Endothelial cell of umbilical vein (primary cell): Measurements from ENCODE around the gene CCDC171. TPM values are rescaled to one million over a fixed set of nuclear protein-coding genes. Genes with fewer than 3 reads are reported as not detected.

Source experiments
- BruUV-seq: library from RNA; stranded (reverse); fragments of 400-500 nt; replicated peaks from 2 replicates; lab custom pipeline; 2021; lab: Mats Ljungman, UMichigan
- CTCF ChIA-PET: fragments of 300-600, 350-600 bp; sonication (Branson Sonifier 250); formaldehyde crosslinking; loops from one replicate; lab custom pipeline; 2021; ENCODE audit warnings: antibody characterized with exemption, inconsistent platforms; lab: Charles Lee
- POLR2A ChIA-PET: fragments of 300-600, 350-600 bp; sonication (Branson Sonifier 250); formaldehyde crosslinking; loops from one replicate; lab custom pipeline; 2021; ENCODE audit warnings: antibody characterized with exemption, inconsistent platforms; lab: Charles Lee
- DNase-seq: peaks from one replicate; pipeline ENCODE4 v3.0.0-alpha.2; 2011; ENCODE audit warnings: low read depth, low spot score
- FAIRE-seq: peaks from 2 replicates; lab custom pipeline; 2011; peaks lifted over from hg19 to GRCh38; lab: Jason Lieb, UNC
- H2AFZ ChIP-seq: 2 replicates; pipeline ENCODE4 v1.6.0; 2012; ENCODE audit warnings: low read depth, low read length, control low read depth, inconsistent platforms
- H3K27ac ChIP-seq: 2 replicates; pipeline ENCODE4 v1.5.1; 2011; ENCODE audit warnings: low read depth, mild to moderate bottlenecking, control low read depth, low read length, moderate library complexity; ENCODE audit not compliant: insufficient read depth
- H3K27me3 ChIP-seq, 2 experiments: 2 replicates each; pipeline versions ENCODE4 v1.6.0 to v1.6.1; 2011; ENCODE audit warnings: low read length in 2 of 2, mixed read lengths in 1 of 2; ENCODE audit not compliant: control insufficient read depth in 2 of 2, insufficient read depth in 2 of 2
- H3K36me3 ChIP-seq, 2 experiments: 2 replicates in 1 of 2; 3 replicates in 1 of 2; pipeline ENCODE4 v1.5.1; 2011; ENCODE audit warnings: low read length in 2 of 2, mild to moderate bottlenecking in 1 of 2, moderate library complexity in 1 of 2; ENCODE audit not compliant: control insufficient read depth in 2 of 2, insufficient read depth in 2 of 2; ENCODE audit errors: extremely low read depth in 1 of 2
- H3K4me1 ChIP-seq: 3 replicates; pipeline ENCODE4 v1.5.1; 2011; ENCODE audit warnings: mild to moderate bottlenecking, low read length; ENCODE audit not compliant: control insufficient read depth, insufficient read depth; ENCODE audit errors: extremely low read depth
- H3K4me2 ChIP-seq: 2 replicates; pipeline ENCODE4 v1.6.1; 2011; ENCODE audit warnings: low read length, control low read depth, mixed read lengths; ENCODE audit not compliant: insufficient read depth
- H3K4me3 ChIP-seq, 3 experiments: fragments of 200-600 bp in 1 of 3; sonication (generic), shearing (Covaris generic) in 1 of 3; replicated peaks in 1 of 3; 2 replicates each; pipeline ENCODE4 v1.5.1; 2011 to 2016; ENCODE audit warnings: control low read depth in 3 of 3, low read length in 3 of 3, mild to moderate bottlenecking in 2 of 3, inconsistent platforms in 1 of 3, low read depth in 1 of 3, moderate library complexity in 1 of 3; ENCODE audit not compliant: insufficient read depth in 1 of 3
- H3K79me2 ChIP-seq: 2 replicates; pipeline ENCODE4 v1.6.0; 2012; ENCODE audit warnings: low read length, inconsistent platforms; ENCODE audit not compliant: control insufficient read depth, insufficient read depth
- H3K9ac ChIP-seq: replicated peaks from 2 replicates; pipeline ENCODE3; 2011; ENCODE audit warnings: low read length, control low read depth; ENCODE audit not compliant: insufficient read depth; ENCODE audit errors: extremely low read depth
- H3K9me1 ChIP-seq: replicated peaks from 3 replicates; pipeline ENCODE4 v1.6.0; 2011; ENCODE audit warnings: mild to moderate bottlenecking, low read length; ENCODE audit not compliant: control insufficient read depth, insufficient read depth; ENCODE audit errors: extremely low read depth
- H3K9me3 ChIP-seq: replicated peaks from 2 replicates; pipeline ENCODE4 v1.5.1; 2012; ENCODE audit warnings: low read length, inconsistent platforms; ENCODE audit not compliant: control insufficient read depth, insufficient read depth
- H4K20me1 ChIP-seq: replicated peaks from 2 replicates; pipeline ENCODE3; 2011; ENCODE audit warnings: mild to moderate bottlenecking, low read length; ENCODE audit not compliant: control insufficient read depth, insufficient read depth; ENCODE audit errors: extremely low read depth
- EZH2 ChIP-seq: IDR thresholded peaks from 2 replicates; pipeline ENCODE4 v1.6.1; 2012; ENCODE audit warnings: borderline replicate concordance, low read depth, mild to moderate bottlenecking, moderate library complexity, low read length, inconsistent platforms; ENCODE audit not compliant: severe bottlenecking
- FOS ChIP-seq: IDR thresholded peaks from 2 replicates; pipeline ENCODE4 v1.6.1; 2011; ENCODE audit warnings: mild to moderate bottlenecking, low read length, moderate library complexity, borderline replicate concordance; ENCODE audit not compliant: insufficient read depth
- GATA2 ChIP-seq: IDR thresholded peaks from 2 replicates; pipeline ENCODE4 v1.7.0; 2011; ENCODE audit warnings: low read depth, mild to moderate bottlenecking, moderate library complexity, mixed read lengths, low read length; ENCODE audit not compliant: insufficient read length, insufficient read depth
- JUN ChIP-seq: IDR thresholded peaks from 2 replicates; pipeline ENCODE4 v1.6.1; 2011; ENCODE audit warnings: borderline replicate concordance, low read depth; ENCODE audit not compliant: insufficient read length, insufficient read depth
- POLR2AphosphoS5 ChIP-seq: IDR thresholded peaks from 2 replicates; pipeline ENCODE4 v1.6.1; 2012; ENCODE audit warnings: low read depth, mild to moderate bottlenecking, control low read depth, low read length, moderate library complexity; ENCODE audit not compliant: insufficient read depth
- dilution Hi-C: fragments of 300-500 bp; cut with MboI; formaldehyde crosslinking; loops from one replicate; pipeline ENCODE4 v1.15.0; 2019; ENCODE audit warnings: low sequenced_read_pairs; ENCODE audit not compliant: extremely low pct_ligation_motif_present
- intact Hi-C: fragments of 100-400 bp; cut with micrococcal nuclease; formaldehyde crosslinking; loops from one replicate; pipeline ENCODE4 v1.10.0; 2022
- polyA plus RNA-seq, 4 experiments: library from polyadenylated mRNA; depleted of rRNA in 3 of 4; stranded (reverse) in 3 of 4; unstranded in 1 of 4; fragments of >200 nt; gene quantifications; 2 replicates each; pipeline versions ENCODE4 v1.2.1 to v1.2.3, GENCODE V29; 2011 to 2012; ENCODE audit warnings: missing spikeins in 1 of 4
- total RNA-seq: library from RNA; stranded (reverse); gene quantifications from 2 replicates; pipeline ENCODE4 v1.2.3, GENCODE V29; 2021
- TF ChIP-seq, protein P1 (sequence below): IDR thresholded peaks from 2 replicates; pipeline ENCODE4 v1.6.1; 2011; ENCODE audit not compliant: insufficient read depth, insufficient read length

The CCDC171 gene
- total and polyA plus RNA-seq, 2 donors (not counting 3 experiments of a cell fraction or from before 2014, with no cell fraction given), result 0.58 to 1.4 TPM

DNA sequence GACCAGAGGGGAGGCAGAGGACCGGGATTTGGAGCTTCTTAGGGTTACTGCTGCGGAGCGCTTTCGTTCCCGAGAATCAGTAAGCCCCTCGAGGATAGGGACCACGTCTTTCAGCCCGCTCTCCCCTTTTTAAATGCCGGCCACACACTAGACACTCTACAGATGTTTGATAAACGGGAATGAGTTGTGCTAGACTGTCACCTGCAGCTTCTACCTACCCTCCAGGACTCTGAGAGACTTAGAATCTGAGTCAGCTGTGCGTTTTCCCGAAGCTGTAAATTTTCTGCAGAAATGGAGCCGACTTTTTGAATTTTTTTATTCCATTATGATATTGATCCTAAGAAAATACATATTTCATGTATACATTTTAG, 670 bp downstream of the CCDC171 start:
- Histone ChIP-seq H3K9me1 (no peaks in the 10 kb centered on the region), H3K4me1 (peaks cover 8% of the 10 kb centered on the region), H3K27me3 (no peaks in the 10 kb centered on the region), H3K9ac (peak overlapping the region; percentile 55), H4K20me1 (no peaks in the 10 kb centered on the region), H2AFZ (peak overlapping the region; percentile 92), H3K79me2 (no peaks in the 10 kb centered on the region), H3K4me2 (peak overlapping the region; percentile 93), H3K4me3 (peak overlapping the region; percentile 40 to 92 (median 79)), H3K36me3 (no peaks in the 10 kb centered on the region), H3K27ac (no peak overlapping the region), H3K9me3 (no peaks in the 10 kb centered on the region)
- BruUV-seq, result no TSS peak
- FAIRE-seq (no peak), DNase-seq (peak; percentile 4)
- TF ChIP-seq EZH2 (no peak), GATA2 (no peak), JUN (no peak)
- intact Hi-C loops, result loop anchor here (1.0 to 10.0 kb wide), 3 partner anchors 53 to 131 kb away; partner anchors contain the start of gene SNAPC3
- dilution Hi-C loops, result no loop called here
- ChIA-PET POLR2A (interaction anchor here (1.4 to 1.8 kb wide), 2 partner anchors 42 to 247 kb away, joined by 3 to 9 read pairs; partner anchors contain the start of genes PSIP1 and TTC39B), CTCF (interaction anchor here (1.0 to 2.3 kb wide), 11 partner anchors 9 to 448 kb away, joined by 3 to 23 read pairs (median 7); no protein-coding TSS in a partner anchor)

- no peaks in the 10 kb centered on the region for H3K27me3 ChIP-seq
- H3K4me1 ChIP-seq, result no peaks in the 10 kb centered on the region
- H3K27ac ChIP-seq, result no peak overlapping the region
- no peaks in the 10 kb centered on the region for H3K9me1 ChIP-seq
- FAIRE-seq, result no peak
- dilution Hi-C loops (no loop called here), intact Hi-C loops (no loop called here)
- no peak for TF ChIP-seq POLR2AphosphoS5
- TF ChIP-seq FOS, result no peak
- no peak for TF ChIP-seq EZH2
- TF ChIP-seq, protein P1, sequence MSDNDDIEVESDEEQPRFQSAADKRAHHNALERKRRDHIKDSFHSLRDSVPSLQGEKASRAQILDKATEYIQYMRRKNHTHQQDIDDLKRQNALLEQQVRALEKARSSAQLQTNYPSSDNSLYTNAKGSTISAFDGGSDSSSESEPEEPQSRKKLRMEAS, result no peak
- ChIA-PET POLR2A (interaction anchor here (0.6 kb wide), 1 partner anchor 38 kb away, joined by 3 read pairs; no protein-coding TSS in a partner anchor), CTCF (interaction anchor here (1.3 kb wide), 1 partner anchor 10 kb away, joined by 3 read pairs; no protein-coding TSS in a partner anchor)
- no peak overlapping the region for H3K4me2 ChIP-seq
- H4K20me1 ChIP-seq, result no peaks in the 10 kb centered on the region
- H2AFZ ChIP-seq, result no peak overlapping the region
- DNase-seq, result no peak
- H3K9me3 ChIP-seq, result no peaks in the 10 kb centered on the region
- no peaks in the 10 kb centered on the region for H3K79me2 ChIP-seq
- no TSS peak for BruUV-seq
- H3K9ac ChIP-seq, result no peak overlapping the region
- no peaks in the 10 kb centered on the region for H3K36me3 ChIP-seq
- no peak overlapping the region for H3K4me3 ChIP-seq
These were observed 17.9 kb downstream of the CCDC171 start for GRCh38 chr9:15570769-15571168.
